Neural progenitor cell (in vitro differentiated cells): ENCODE data around the gene WDR77. TPM values are rescaled to one million over a fixed set of nuclear protein-coding genes. Genes with fewer than 3 reads are reported as not detected.

ENCODE experiments used
- DNase-seq: peaks from one replicate; pipeline ENCODE4 v3.0.0-alpha.2; 2016; ENCODE audit warnings: low spot score
- H2AFZ ChIP-seq: fragments of 200-600 bp; sonication (generic); replicated peaks from 2 replicates; pipeline ENCODE4 v1.6.1; 2016; ENCODE audit warnings: antibody characterized with exemption
- H3F3A ChIP-seq: fragments of 200-600 bp; sonication (generic); 2 replicates; pipeline ENCODE4 v1.6.1; 2016; ENCODE audit warnings: antibody characterized with exemption, low read depth
- H3K27ac ChIP-seq: fragments of 200-600 bp; sonication (generic); 2 replicates; pipeline ENCODE4 v1.5.1; 2016; ENCODE audit warnings: mild to moderate bottlenecking
- H3K27me3 ChIP-seq: fragments of 200-600 bp; sonication (generic); 2 replicates; pipeline ENCODE4 v1.6.1; 2016; ENCODE audit warnings: mild to moderate bottlenecking, moderate library complexity
- H3K36me3 ChIP-seq: fragments of 200-600 bp; sonication (generic); 2 replicates; pipeline ENCODE4 v1.5.1; 2016
- H3K4me1 ChIP-seq: fragments of 200-600 bp; sonication (generic); 2 replicates; pipeline ENCODE4 v1.6.1; 2016; ENCODE audit warnings: mixed run types
- H3K4me2 ChIP-seq: fragments of 200-600 bp; sonication (generic); 2 replicates; pipeline ENCODE4 v1.6.1; 2016
- H3K4me3 ChIP-seq: fragments of 200-600 bp; sonication (generic); 2 replicates; pipeline ENCODE4 v1.5.1; 2016
- H3K79me2 ChIP-seq: fragments of 200-600 bp; sonication (generic); 2 replicates; pipeline ENCODE4 v1.6.1; 2016; ENCODE audit warnings: low read depth
- H3K9ac ChIP-seq: fragments of 200-600 bp; sonication (generic); 2 replicates; pipeline ENCODE4 v1.6.1; 2016
- H3K9me3 ChIP-seq: fragments of 200-600 bp; sonication (generic); 2 replicates; pipeline ENCODE4 v1.5.1; 2016; ENCODE audit warnings: low read depth
- H4K20me1 ChIP-seq: fragments of 200-600 bp; sonication (generic); 2 replicates; pipeline ENCODE4 v1.6.1; 2016; ENCODE audit warnings: low read depth
- H3K27ac Mint-ChIP-seq: 3 replicates; pipeline ENCODE4 v1.8.0; 2021; ENCODE audit warnings: mixed read lengths
- H3K27me3 Mint-ChIP-seq: 2 replicates; pipeline ENCODE4 v1.8.0; 2022; ENCODE audit warnings: low read depth, mild to moderate bottlenecking, inconsistent platforms, moderate library complexity, mixed read lengths; ENCODE audit not compliant: insufficient read depth
- H3K36me3 Mint-ChIP-seq: 3 replicates; pipeline ENCODE4 v1.8.0; 2021; ENCODE audit warnings: mixed read lengths
- H3K4me1 Mint-ChIP-seq: 3 replicates; pipeline ENCODE4 v1.8.0; 2021; ENCODE audit warnings: mixed read lengths
- H3K4me3 Mint-ChIP-seq: 3 replicates; pipeline ENCODE4 v1.8.0; 2021; ENCODE audit warnings: mild to moderate bottlenecking, moderate library complexity, mixed read lengths
- H3K9me3 Mint-ChIP-seq: 3 replicates; pipeline ENCODE4 v1.8.0; 2020; ENCODE audit warnings: mixed read lengths
- CTCF ChIP-seq: fragments of 200-600 bp; sonication (generic); IDR thresholded peaks from 2 replicates; pipeline ENCODE4 v1.5.1; 2017; ENCODE audit warnings: antibody characterized with exemption, mild to moderate bottlenecking
- EZH2 ChIP-seq: fragments of 200-600 bp; sonication (generic); IDR thresholded peaks from 2 replicates; pipeline ENCODE4 v1.6.1; 2017; ENCODE audit warnings: antibody characterized with exemption, mild to moderate bottlenecking, moderate library complexity
- EZH2phosphoT487 ChIP-seq: fragments of 200-600 bp; sonication (generic); IDR thresholded peaks from 2 replicates; pipeline ENCODE4 v1.6.1; 2017; ENCODE audit warnings: antibody characterized with exemption
- total RNA-seq: library from RNA; depleted of rRNA; stranded (reverse); fragments of >200 nt; gene quantifications from 2 replicates; pipeline ENCODE4 v1.2.3, GENCODE V29; 2015; ENCODE audit warnings: low replicate concordance

The WDR77 gene
- total RNA-seq, 1 donor from 2014 or later: 73.3 TPM

GRCh38 chr1:111487133-111487532 lies 38.1 kb upstream of the WDR77 start:
- Mint-ChIP-seq H3K4me1 (no peaks in the 10 kb centered on the region), H3K9me3 (no peaks in the 10 kb centered on the region), H3K36me3 (no peaks in the 10 kb centered on the region), H3K27ac (no peak overlapping the region), H3K4me3 (no peak overlapping the region), H3K27me3 (no peaks in the 10 kb centered on the region)
- no peaks in the 10 kb centered on the region for H3K79me2 ChIP-seq
- H3K9me3 ChIP-seq: no peaks in the 10 kb centered on the region
- no peaks in the 10 kb centered on the region for H4K20me1 ChIP-seq
- no peak overlapping the region for H3K27ac ChIP-seq
- no peak for TF ChIP-seq EZH2phosphoT487
- no peak for TF ChIP-seq EZH2
- no peak for TF ChIP-seq CTCF
- no peaks in the 10 kb centered on the region for H3K4me1 ChIP-seq
- H3K4me2 ChIP-seq: no peak overlapping the region
- H3K27me3 ChIP-seq: no peaks in the 10 kb centered on the region
- DNase-seq: no peak
- no peak overlapping the region for H3K4me3 ChIP-seq
- H3F3A ChIP-seq: no peaks in the 10 kb centered on the region
- no peak overlapping the region for H2AFZ ChIP-seq
- H3K36me3 ChIP-seq: no peaks in the 10 kb centered on the region
- no peak overlapping the region for H3K9ac ChIP-seq

- Mint-ChIP-seq H3K9me3 (no peaks in the 10 kb centered on the region), H3K4me3 (no peak overlapping the region), H3K27ac (no peak overlapping the region), H3K36me3 (no peaks in the 10 kb centered on the region), H3K27me3 (no peaks in the 10 kb centered on the region), H3K4me1 (no peaks in the 10 kb centered on the region)
- Histone ChIP-seq H3K9me3 (no peaks in the 10 kb centered on the region), H3K4me2 (no peak overlapping the region), H3K9ac (no peak overlapping the region), H3K27me3 (no peaks in the 10 kb centered on the region), H3K4me1 (no peaks in the 10 kb centered on the region), H3K4me3 (no peak overlapping the region), H2AFZ (no peak overlapping the region), H4K20me1 (no peaks in the 10 kb centered on the region), H3K27ac (no peak overlapping the region), H3F3A (no peaks in the 10 kb centered on the region), H3K36me3 (no peaks in the 10 kb centered on the region), H3K79me2 (no peaks in the 10 kb centered on the region)
- TF ChIP-seq EZH2phosphoT487: no peak
- TF ChIP-seq EZH2: no peak
- TF ChIP-seq CTCF: no peak
- DNase-seq: no peak
Measured at GRCh38 chr1:111486431-111486830, 37.4 kb upstream of the WDR77 start.

- no peak overlapping the region for H3K4me3 ChIP-seq
- Mint-ChIP-seq H3K4me3 (no peak overlapping the region), H3K36me3 (no peaks in the 10 kb centered on the region), H3K4me1 (no peaks in the 10 kb centered on the region), H3K27me3 (no peaks in the 10 kb centered on the region), H3K9me3 (no peaks in the 10 kb centered on the region), H3K27ac (no peak overlapping the region)
- TF ChIP-seq EZH2phosphoT487: no peak
- no peak for TF ChIP-seq EZH2
- TF ChIP-seq CTCF: no peak
- no peak overlapping the region for H3K4me2 ChIP-seq
- H3K4me1 ChIP-seq: no peaks in the 10 kb centered on the region
- no peaks in the 10 kb centered on the region for H3F3A ChIP-seq
- no peaks in the 10 kb centered on the region for H3K27me3 ChIP-seq
- H3K79me2 ChIP-seq: no peaks in the 10 kb centered on the region
- H3K9ac ChIP-seq: no peak overlapping the region
- no peak overlapping the region for H2AFZ ChIP-seq
- no peaks in the 10 kb centered on the region for H3K9me3 ChIP-seq
- no peaks in the 10 kb centered on the region for H3K36me3 ChIP-seq
- no peak overlapping the region for H3K27ac ChIP-seq
- DNase-seq: no peak
- H4K20me1 ChIP-seq: no peaks in the 10 kb centered on the region
Measured at GRCh38 chr1:111484391-111485026, 35.5 kb upstream of the WDR77 start.
